Uterus (tissue), 2 donors: ENCODE data around the gene SHOX.

Source experiments
- POLR2A ChIP-seq, 2 donors: fragments of 450-650 bp; IDR thresholded peaks; one replicate each; pipeline ENCODE4 v1.6.1; 2016; ENCODE audit warnings: antibody characterized with exemption in 2 of 2, mild to moderate bottlenecking in 1 of 2, moderate library complexity in 1 of 2
- TF ChIP-seq, protein P1 (sequence below), 4 experiments: fragments of 200-600 bp in 2 of 4; fragments of 450-650 bp in 2 of 4; sonication (generic) in 2 of 4; IDR thresholded peaks; one replicate each; pipeline ENCODE4 v1.5.1; 2016 to 2019; ENCODE audit warnings: antibody characterized with exemption in 4 of 4, mild to moderate bottlenecking in 2 of 4, moderate library complexity in 1 of 4

DNA sequence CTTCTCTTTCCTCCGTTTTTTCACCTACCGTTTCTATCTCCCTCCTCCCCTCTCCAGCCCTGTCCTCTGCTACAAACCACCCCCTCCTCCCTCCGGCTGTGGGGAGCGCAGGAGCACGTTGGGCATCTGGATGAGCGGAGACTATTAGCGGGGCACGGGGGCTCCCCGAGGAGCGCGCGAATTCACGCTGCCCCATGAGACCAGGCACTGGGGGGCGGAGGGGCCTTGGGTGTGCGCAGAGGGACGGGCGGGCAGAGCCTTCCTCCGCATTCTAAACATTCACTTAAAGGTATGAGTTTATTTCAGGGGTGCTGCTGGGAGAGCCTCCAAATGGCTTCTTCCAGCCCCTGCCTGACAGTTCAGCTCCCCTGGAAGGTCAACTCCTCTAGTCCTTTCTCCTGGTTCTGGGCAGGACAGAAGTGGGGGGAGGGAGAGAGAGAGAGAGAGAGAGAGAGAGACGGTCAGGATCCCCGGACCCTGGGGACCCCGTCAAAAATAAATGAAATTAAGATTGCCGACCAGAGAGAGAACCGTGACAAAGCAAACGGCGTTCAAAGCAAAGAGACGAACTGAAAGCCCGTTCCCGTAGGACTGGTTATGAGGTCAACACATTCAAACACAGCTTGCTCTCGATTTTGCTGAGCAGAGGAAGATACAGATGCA lies 5.0 kb downstream of the SHOX start:
- TF ChIP-seq, protein P1, sequence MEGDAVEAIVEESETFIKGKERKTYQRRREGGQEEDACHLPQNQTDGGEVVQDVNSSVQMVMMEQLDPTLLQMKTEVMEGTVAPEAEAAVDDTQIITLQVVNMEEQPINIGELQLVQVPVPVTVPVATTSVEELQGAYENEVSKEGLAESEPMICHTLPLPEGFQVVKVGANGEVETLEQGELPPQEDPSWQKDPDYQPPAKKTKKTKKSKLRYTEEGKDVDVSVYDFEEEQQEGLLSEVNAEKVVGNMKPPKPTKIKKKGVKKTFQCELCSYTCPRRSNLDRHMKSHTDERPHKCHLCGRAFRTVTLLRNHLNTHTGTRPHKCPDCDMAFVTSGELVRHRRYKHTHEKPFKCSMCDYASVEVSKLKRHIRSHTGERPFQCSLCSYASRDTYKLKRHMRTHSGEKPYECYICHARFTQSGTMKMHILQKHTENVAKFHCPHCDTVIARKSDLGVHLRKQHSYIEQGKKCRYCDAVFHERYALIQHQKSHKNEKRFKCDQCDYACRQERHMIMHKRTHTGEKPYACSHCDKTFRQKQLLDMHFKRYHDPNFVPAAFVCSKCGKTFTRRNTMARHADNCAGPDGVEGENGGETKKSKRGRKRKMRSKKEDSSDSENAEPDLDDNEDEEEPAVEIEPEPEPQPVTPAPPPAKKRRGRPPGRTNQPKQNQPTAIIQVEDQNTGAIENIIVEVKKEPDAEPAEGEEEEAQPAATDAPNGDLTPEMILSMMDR (IDR thresholded peaks at IDR 0.05): no peak
- TF ChIP-seq POLR2A (IDR thresholded peaks at IDR 0.05): no peak
